OCI-LY3 (cell line): ENCODE results near the gene TNC.

ENCODE experiments used
- H2AFZ ChIP-seq: fragments of 200-600, 300-600 bp; shearing (Covaris generic); 2 replicates; pipeline ENCODE4 v1.6.0; 2014; ENCODE audit warnings: antibody characterized with exemption, low read depth, low read length
- H3K27ac ChIP-seq: fragments of 200-600, 300-600 bp; sonication (generic); 2 replicates; pipeline ENCODE4 v1.5.1; 2014; ENCODE audit warnings: mild to moderate bottlenecking, low read length, moderate library complexity, mixed read lengths
- H3K27me3 ChIP-seq: fragments of 200-600, 300-600 bp; sonication (generic); 2 replicates; pipeline ENCODE4 v1.6.1; 2014; ENCODE audit warnings: low read depth, low read length, mixed read lengths
- H3K36me3 ChIP-seq: fragments of 200-600, 300-600 bp; sonication (generic); replicated peaks from 2 replicates; pipeline ENCODE3; 2014; ENCODE audit warnings: low read depth, low read length, mixed read lengths
- H3K4me1 ChIP-seq: fragments of 300-600, 200-600 bp; sonication (generic); 2 replicates; pipeline ENCODE4 v1.6.1; 2014; ENCODE audit warnings: low read length, mixed read lengths
- H3K4me2 ChIP-seq: fragments of 200-600, 300-600 bp; sonication (generic); 2 replicates; pipeline ENCODE4 v1.6.1; 2014; ENCODE audit warnings: low read length, mixed read lengths
- H3K4me3 ChIP-seq: fragments of 300-600, 200-600 bp; sonication (generic); 2 replicates; pipeline ENCODE4 v1.5.1; 2014; ENCODE audit warnings: antibody characterized with exemption, mild to moderate bottlenecking, low read length, moderate library complexity
- H3K79me2 ChIP-seq: fragments of 300-600, 200-600 bp; shearing (Covaris generic); 2 replicates; pipeline ENCODE4 v1.6.1; 2014; ENCODE audit warnings: mild to moderate bottlenecking, low read length, mixed read lengths
- H3K9ac ChIP-seq: fragments of 300-600, 200-600 bp; shearing (Covaris generic); 2 replicates; pipeline ENCODE4 v1.6.0; 2014; ENCODE audit warnings: mild to moderate bottlenecking, low read length, moderate library complexity
- H3K9me3 ChIP-seq: fragments of 200-600, 300-600 bp; shearing (Covaris generic); 2 replicates; pipeline ENCODE4 v1.6.1; 2014; ENCODE audit warnings: low read length, mixed read lengths; ENCODE audit not compliant: insufficient read depth
- H4K20me1 ChIP-seq: fragments of 200-600, 300-600 bp; sonication (generic); 2 replicates; pipeline ENCODE4 v1.6.1; 2016; ENCODE audit warnings: low read length, mixed read lengths; ENCODE audit not compliant: insufficient read depth
- CTCF ChIP-seq: fragments of 200-600, 300-600 bp; sonication (generic); IDR thresholded peaks from 2 replicates; pipeline ENCODE4 v1.5.1; 2014; ENCODE audit warnings: antibody characterized with exemption, low read length, low read depth
- EZH2phosphoT487 ChIP-seq: fragments of 200-600 bp; shearing (Covaris generic); IDR thresholded peaks from 2 replicates; pipeline ENCODE4 v1.6.1; 2018; ENCODE audit warnings: antibody characterized with exemption, mixed run types, low read depth

The TNC gene

DNA sequence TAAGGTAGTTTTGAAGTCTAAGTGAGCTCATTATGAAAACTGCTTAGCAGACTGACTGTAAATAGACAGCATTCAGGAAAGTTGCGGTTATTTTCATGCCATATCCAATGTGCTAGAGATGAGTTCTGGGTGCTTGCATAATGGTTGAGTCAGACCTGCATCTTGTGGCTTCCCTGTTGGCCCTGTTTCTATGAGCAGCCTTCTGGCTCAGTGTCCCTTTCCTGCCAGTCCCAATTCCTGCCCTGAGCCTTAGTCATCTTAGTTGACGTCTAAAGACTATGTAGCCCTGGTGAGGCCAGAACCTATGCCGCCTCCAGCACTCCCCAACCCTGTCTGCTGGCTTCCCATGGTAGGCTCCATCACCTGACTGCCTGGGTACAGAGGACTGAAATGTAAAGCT is 111.3 kb downstream of the TNC start:
- Histone ChIP-seq H3K36me3 (no peaks in the 10 kb centered on the region), H3K4me2 (no peak overlapping the region), H3K9me3 (no peaks in the 10 kb centered on the region), H3K27me3 (peaks cover 60% of the 10 kb centered on the region), H3K4me1 (no peaks in the 10 kb centered on the region), H3K9ac (no peak overlapping the region), H3K27ac (no peak overlapping the region), H4K20me1 (no peaks in the 10 kb centered on the region), H2AFZ (no peak overlapping the region), H3K79me2 (no peaks in the 10 kb centered on the region), H3K4me3 (no peak overlapping the region)
- no peak for TF ChIP-seq CTCF
- no peak for TF ChIP-seq EZH2phosphoT487

DNA sequence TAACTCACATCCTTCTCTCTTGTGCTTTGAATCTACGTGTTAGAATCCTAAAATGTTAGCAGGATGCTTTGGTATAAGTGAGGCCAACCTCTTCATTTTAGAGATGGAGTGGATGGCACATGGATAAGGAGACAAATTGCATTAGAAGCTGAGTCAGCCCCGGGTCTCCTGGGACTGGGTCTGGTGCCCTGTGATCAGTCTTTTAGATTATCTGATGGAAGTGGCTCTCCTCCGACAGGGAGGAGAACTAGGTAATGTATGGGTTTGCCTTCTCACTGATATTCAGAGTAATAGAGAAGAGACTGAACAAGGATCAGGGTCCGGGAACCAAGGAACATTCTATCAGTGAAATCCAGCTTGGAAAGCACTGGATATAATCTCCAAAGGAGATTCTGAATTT is 112.6 kb downstream of the TNC start:
- Histone ChIP-seq H3K4me3 (no peak overlapping the region), H2AFZ (no peak overlapping the region), H3K4me1 (peaks cover 4% of the 10 kb centered on the region; the same call in 1 of the 2 replicates), H4K20me1 (no peaks in the 10 kb centered on the region), H3K9me3 (no peaks in the 10 kb centered on the region), H3K27ac (no peak overlapping the region), H3K9ac (no peak overlapping the region), H3K79me2 (no peaks in the 10 kb centered on the region), H3K4me2 (no peak overlapping the region), H3K36me3 (no peaks in the 10 kb centered on the region), H3K27me3 (peaks cover 47% of the 10 kb centered on the region)
- TF ChIP-seq EZH2phosphoT487: no peak

DNA sequence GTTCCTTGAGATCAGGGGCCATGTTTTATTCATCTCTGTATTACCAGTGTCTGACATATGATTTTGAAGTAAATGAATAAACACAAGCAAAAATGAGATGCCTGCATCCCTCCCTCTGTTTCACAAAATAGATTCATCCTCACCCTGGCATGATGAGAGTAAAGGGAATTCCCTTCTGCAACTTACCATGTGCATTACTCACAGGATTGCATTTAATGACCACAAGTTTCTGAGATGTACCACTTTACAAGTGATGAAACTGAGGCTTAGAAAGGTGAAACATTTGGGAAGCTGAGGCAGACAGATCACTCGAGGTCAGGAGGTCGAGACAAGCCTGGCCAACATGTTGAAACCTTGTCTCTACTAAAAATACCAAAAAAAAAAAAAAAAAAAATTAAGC is 113.4 kb downstream of the TNC start:
- TF ChIP-seq CTCF (no peak), EZH2phosphoT487 (no peak)
- H4K20me1 ChIP-seq: no peaks in the 10 kb centered on the region
- H3K4me2 ChIP-seq: no peak overlapping the region
- H3K36me3 ChIP-seq: no peaks in the 10 kb centered on the region
- H3K27me3 ChIP-seq: peaks cover 43% of the 10 kb centered on the region
- no peak overlapping the region for H3K27ac ChIP-seq
- no peak overlapping the region for H2AFZ ChIP-seq
- H3K9me3 ChIP-seq: no peaks in the 10 kb centered on the region
- H3K79me2 ChIP-seq: no peaks in the 10 kb centered on the region
- H3K9ac ChIP-seq: no peak overlapping the region
- no peak overlapping the region for H3K4me3 ChIP-seq
- peaks cover 11% of the 10 kb centered on the region; the same call in 1 of the 2 replicates for H3K4me1 ChIP-seq

GRCh38 chr9:115002371-115003120 is 115.4 kb downstream of the TNC start:
- Histone ChIP-seq H3K79me2 (no peaks in the 10 kb centered on the region), H2AFZ (no peak overlapping the region), H3K4me1 (peaks cover 12% of the 10 kb centered on the region; the same call in 1 of the 2 replicates), H3K4me2 (no peak overlapping the region), H3K9ac (no peak overlapping the region), H3K4me3 (no peak overlapping the region), H3K27me3 (peaks cover 29% of the 10 kb centered on the region), H3K27ac (no peak overlapping the region), H4K20me1 (no peaks in the 10 kb centered on the region), H3K36me3 (no peaks in the 10 kb centered on the region), H3K9me3 (no peaks in the 10 kb centered on the region)
- TF ChIP-seq EZH2phosphoT487 (no peak), CTCF (no peak)
